Spleen (tissue), 7 donors: ENCODE data around the gene CFAP74.
A peak's percentile ranks its signal among the peaks of the same experiment; 100 is the strongest.

Source experiments
- CTCF ChIP-seq, 11 experiments: fragments of 200-600 bp in 7 of 11; fragments of 450-650 bp in 4 of 11; sonication (generic) in 4 of 11; IDR thresholded peaks in 8 of 11; conservative IDR thresholded peaks in 3 of 11; 1 replicate in 7 of 11; 2 replicates in 4 of 11; pipeline versions ENCODE4 v1.4.0 to v1.8.0; 2016 to 2021; ENCODE audit warnings: antibody characterized with exemption in 11 of 11, inconsistent platforms in 4 of 11, mild to moderate bottlenecking in 1 of 11
- POLR2AphosphoS5 ChIP-seq, 3 donors: sonication (generic); formaldehyde crosslinking; IDR thresholded peaks; one replicate each; pipeline ENCODE4 v1.5.1; 2017; ENCODE audit warnings: antibody characterized with exemption in 3 of 3
- donor health status: DM: no; HTN: no; CAD: no; lungs with moderate emphysema.
- donor health status: DM: no; HTN: no; CAD: no.
- donor health status: DM: no; HTN: no; CAD: no.

- TF ChIP-seq CTCF (IDR thresholded peaks at IDR 0.05 in 8 of 11, conservative IDR thresholded peaks at IDR 0.05 in 3 of 11): no peak
- peak in 1 of 3 donors; percentile 17 for TF ChIP-seq POLR2AphosphoS5 (IDR thresholded peaks at IDR 0.05)
Measured at GRCh38 chr1:1920608-1921458, 82.8 kb downstream of the CFAP74 start.
